ENCODE results near the gene ATP12A. TPM values are rescaled to one million over a fixed set of nuclear protein-coding genes. Genes with fewer than 3 reads are reported as not detected.
A peak's percentile ranks its signal among the peaks of the same experiment; 100 is the strongest.

The ATP12A gene
- total RNA-seq, 6 experiments from 2014 or later = not detected

- H3K9me3 Mint-ChIP-seq = no peaks in the 10 kb centered on the region
- H3K27me3 Mint-ChIP-seq (ENCODE audit: insufficient read depth) = peaks cover 15% of the 10 kb centered on the region
- H3K36me3 Mint-ChIP-seq (ENCODE audit: low read depth) = no peaks in the 10 kb centered on the region
- no peak for DNase-seq
- H3K4me3 Mint-ChIP-seq = no peak overlapping the region
- TF ChIP-seq CTCF (IDR thresholded peaks at IDR 0.05) = no peak
- H3K27ac Mint-ChIP-seq = no peak overlapping the region
- H3K4me1 Mint-ChIP-seq (ENCODE audit: low read depth) = no peaks in the 10 kb centered on the region
These were observed 60.0 kb downstream of the ATP12A start for GRCh38 chr13:24740014-24740890.

DNA sequence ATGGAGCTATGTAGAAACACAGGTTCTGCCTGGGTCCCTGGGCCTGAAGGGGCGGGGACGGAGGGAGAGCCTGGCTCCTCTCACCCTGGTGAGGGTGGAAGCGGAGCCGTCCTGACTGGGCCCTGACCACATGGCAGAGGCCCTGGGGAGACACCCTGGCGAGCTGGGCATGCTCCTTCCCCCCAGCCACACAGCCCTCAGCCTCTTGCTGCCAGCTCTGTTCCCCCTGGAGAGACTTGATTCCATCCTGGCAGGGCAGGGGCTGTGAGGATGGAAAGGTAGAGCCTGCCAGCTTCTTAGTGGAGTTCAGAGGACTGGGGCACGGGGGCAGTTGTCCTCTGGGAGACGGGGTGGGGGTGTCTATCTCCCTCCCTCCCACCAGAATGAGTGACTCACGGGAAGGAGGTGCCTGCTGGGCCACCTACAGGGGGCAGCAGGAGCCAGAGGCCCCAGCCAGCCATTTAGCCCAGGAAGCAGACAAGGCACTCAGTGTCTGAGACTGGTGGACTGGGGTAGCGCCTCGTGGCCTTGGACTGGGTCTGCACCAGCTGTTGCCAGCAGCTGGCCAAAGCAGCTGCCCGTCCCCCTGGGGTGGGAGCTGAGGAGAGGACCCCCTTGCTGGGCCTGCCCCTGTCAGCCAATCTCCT lies 60.9 kb downstream of the ATP12A start:
- DNase-seq = no peak
- peaks cover 18% of the 10 kb centered on the region for H3K27me3 Mint-ChIP-seq (ENCODE audit: insufficient read depth)
- peak; percentile 52; the same call in 1 of the 2 replicates for TF ChIP-seq CTCF (IDR thresholded peaks at IDR 0.05)
- H3K4me3 Mint-ChIP-seq = no peak overlapping the region
- H3K4me1 Mint-ChIP-seq (ENCODE audit: low read depth) = no peaks in the 10 kb centered on the region
- no peaks in the 10 kb centered on the region for H3K9me3 Mint-ChIP-seq
- H3K27ac Mint-ChIP-seq = no peak overlapping the region
- H3K36me3 Mint-ChIP-seq (ENCODE audit: low read depth) = no peaks in the 10 kb centered on the region

DNA sequence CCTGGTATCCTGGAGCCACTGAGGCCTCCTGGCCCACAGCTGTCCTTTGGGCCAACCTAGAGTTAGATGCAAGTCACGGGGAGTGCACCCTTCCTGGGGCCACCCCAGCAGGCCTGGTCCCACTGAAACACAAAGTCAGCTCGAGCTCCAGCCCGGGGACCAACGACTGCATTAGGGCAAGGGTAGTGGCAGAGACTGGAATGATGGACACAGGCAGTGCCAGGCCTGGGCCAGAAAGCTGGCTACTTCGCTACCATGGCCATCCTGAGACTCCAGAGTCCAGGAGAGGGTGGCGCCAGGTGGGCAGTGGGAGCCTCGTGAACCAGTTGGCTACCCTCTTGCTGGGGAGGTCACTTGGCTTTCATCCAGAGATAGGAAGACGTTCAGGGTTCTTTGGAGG lies 61.6 kb downstream of the ATP12A start:
- Mint-ChIP-seq H3K4me1 (ENCODE audit: low read depth) (no peaks in the 10 kb centered on the region), H3K27ac (no peak overlapping the region), H3K27me3 (ENCODE audit: insufficient read depth) (peaks cover 18% of the 10 kb centered on the region), H3K9me3 (no peaks in the 10 kb centered on the region), H3K36me3 (ENCODE audit: low read depth) (no peaks in the 10 kb centered on the region), H3K4me3 (no peak overlapping the region)
- DNase-seq = no peak
- TF ChIP-seq CTCF (IDR thresholded peaks at IDR 0.05) = no peak

DNA sequence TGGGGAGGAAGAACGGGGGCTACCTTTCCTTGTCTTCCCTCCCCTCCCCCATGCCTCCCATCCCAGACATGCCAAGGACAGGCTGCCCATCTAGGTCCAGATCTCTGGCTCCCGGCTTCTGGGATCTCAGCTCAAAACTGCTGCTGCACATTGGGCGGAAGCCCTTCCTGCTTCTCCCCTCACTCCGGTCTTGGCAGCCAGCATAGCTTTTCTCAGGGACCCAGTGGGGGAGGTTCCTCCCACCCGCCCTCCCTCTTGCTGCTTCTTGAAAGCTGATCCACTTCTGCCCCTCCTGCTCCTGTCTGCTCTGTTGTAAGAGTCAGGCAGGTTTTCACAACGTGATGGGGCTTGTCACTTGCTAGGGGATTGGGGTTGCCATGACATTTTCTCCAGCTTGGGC lies 62.1 kb downstream of the ATP12A start:
- Mint-ChIP-seq H3K27me3 (ENCODE audit: insufficient read depth) (peaks cover 22% of the 10 kb centered on the region), H3K27ac (no peak overlapping the region)
- TF ChIP-seq CTCF (IDR thresholded peaks at IDR 0.05) = no peak

DNA sequence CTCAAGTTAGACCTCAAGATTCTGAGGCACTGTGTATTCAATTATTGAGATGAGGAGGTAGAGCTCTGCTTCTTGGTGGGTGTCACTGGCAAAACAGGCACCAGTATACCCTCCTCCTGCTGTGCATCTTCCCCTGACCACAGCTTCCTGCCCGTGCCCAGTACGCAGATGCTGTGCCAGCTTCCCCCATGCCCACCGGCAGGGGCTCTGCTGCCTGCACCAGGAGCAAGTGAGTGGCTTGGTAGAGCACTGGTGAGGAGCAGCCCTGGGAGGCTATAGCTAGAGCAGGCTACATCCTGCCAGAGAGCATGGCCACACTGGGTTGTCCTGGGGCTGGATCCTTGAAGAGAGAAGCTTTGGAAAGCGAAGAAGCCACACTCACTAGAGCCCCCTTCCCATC lies 62.8 kb downstream of the ATP12A start:
- DNase-seq = no peak
- Mint-ChIP-seq H3K4me3 (no peak overlapping the region), H3K36me3 (ENCODE audit: low read depth) (no peaks in the 10 kb centered on the region), H3K4me1 (ENCODE audit: low read depth) (no peaks in the 10 kb centered on the region), H3K27me3 (ENCODE audit: insufficient read depth) (peaks cover 26% of the 10 kb centered on the region), H3K9me3 (no peaks in the 10 kb centered on the region), H3K27ac (no peak overlapping the region)
- TF ChIP-seq CTCF (IDR thresholded peaks at IDR 0.05) = no peak

More for the DNA sequence above, 62.1 kb downstream of the ATP12A start:
- Mint-ChIP-seq H3K4me1 (ENCODE audit: low read depth) (no peaks in the 10 kb centered on the region), H3K4me3 (no peak overlapping the region), H3K36me3 (ENCODE audit: low read depth) (no peaks in the 10 kb centered on the region), H3K9me3 (no peaks in the 10 kb centered on the region)
- no peak for DNase-seq
